Fibroblast of the aortic adventitia (primary cell): ENCODE data around the gene PDE1A. TPM values are rescaled to one million over a fixed set of nuclear protein-coding genes. Genes with fewer than 3 reads are reported as not detected.

Source experiments
- DNase-seq: peaks from one replicate; pipeline ENCODE4 v3.0.0-alpha.2; 2010; ENCODE audit warnings: low read depth
- H3K4me3 ChIP-seq: 2 replicates; pipeline ENCODE4 v1.5.1; 2011; ENCODE audit warnings: low read depth, mild to moderate bottlenecking, control low read depth, low read length, moderate library complexity
- CTCF ChIP-seq: IDR thresholded peaks from 2 replicates; pipeline ENCODE4 v1.5.1; 2011; ENCODE audit warnings: mild to moderate bottlenecking, low read length, control low read depth, inconsistent platforms; ENCODE audit not compliant: insufficient read depth
- total RNA-seq: library from RNA; depleted of rRNA; stranded (reverse); fragments of >200 nt; gene quantifications from 2 replicates; pipeline ENCODE4 v1.2.3, GENCODE V29; 2012; ENCODE audit warnings: low replicate concordance

The PDE1A gene
- total RNA-seq, 1 donor, result 18.7 TPM

- no peak overlapping the region for H3K4me3 ChIP-seq
- TF ChIP-seq CTCF, result no peak
These were observed 205.8 kb downstream of the PDE1A start for GRCh38 chr2:182220998-182221397.

GRCh38 chr2:182220335-182220734, 206.5 kb downstream of the PDE1A start:
- H3K4me3 ChIP-seq, result no peak overlapping the region
- DNase-seq, result no peak
- TF ChIP-seq CTCF, result no peak

More at GRCh38 chr2:182220998-182221397, 205.8 kb downstream of the PDE1A start:
- DNase-seq, result no peak

- TF ChIP-seq CTCF, result no peak
- H3K4me3 ChIP-seq, result no peak overlapping the region
- DNase-seq, result no peak
These were observed 216.2 kb downstream of the PDE1A start for GRCh38 chr2:182210669-182211068.

GRCh38 chr2:182208421-182208820, 218.4 kb downstream of the PDE1A start:
- no peak for TF ChIP-seq CTCF
- no peak overlapping the region for H3K4me3 ChIP-seq
- DNase-seq, result no peak

GRCh38 chr2:182207049-182207746, 219.6 kb downstream of the PDE1A start:
- no peak for DNase-seq
- no peak for TF ChIP-seq CTCF
- no peak overlapping the region for H3K4me3 ChIP-seq

GRCh38 chr2:182197529-182197928, 229.3 kb downstream of the PDE1A start:
- no peak for TF ChIP-seq CTCF
- DNase-seq, result no peak
- H3K4me3 ChIP-seq, result no peak overlapping the region

GRCh38 chr2:182193291-182193690, 233.5 kb downstream of the PDE1A start:
- TF ChIP-seq CTCF, result no peak
- no peak for DNase-seq
- H3K4me3 ChIP-seq, result no peak overlapping the region
